ENCODE measurements around the gene WDR59. TPM values are rescaled to one million over a fixed set of nuclear protein-coding genes. Genes with fewer than 3 reads are reported as not detected.

WDR59 gene
- polyA plus RNA-seq, 1 donor (not counting 4 experiments of a cell fraction or from before 2014, with no cell fraction given), result 59.7 TPM

DNA sequence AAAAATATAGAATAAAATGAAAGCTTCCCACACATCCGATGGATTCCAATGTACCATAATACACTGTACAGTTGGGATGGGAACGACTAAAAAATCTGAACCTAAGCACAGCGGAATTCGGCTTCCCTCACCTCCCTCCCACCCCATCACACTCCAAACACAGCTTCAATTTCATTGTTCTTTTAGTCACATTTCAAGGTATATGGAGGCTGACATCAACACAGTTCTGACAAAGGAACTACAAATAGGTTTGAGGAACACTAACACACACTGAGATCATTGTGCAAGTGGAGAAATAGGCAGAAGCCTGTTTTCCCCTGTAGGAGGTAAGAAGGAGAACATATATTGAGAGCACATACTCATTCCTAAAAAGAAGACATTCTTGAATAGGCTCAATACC lies 85.1 kb downstream of the WDR59 start:
- dilution Hi-C loops (cut with MboI; ENCODE audit: extremely low pct_ligation_motif_present, low sequenced_read_pairs), result no loop called here
- Histone ChIP-seq H3K36me3 (ENCODE audit: control insufficient read depth in 2 of 2, extremely low read depth in 1 of 2, insufficient read depth in 2 of 2, low read length in 2 of 2) (peaks cover 6% of the 10 kb centered on the region in 2 experiments), H3K9ac (ENCODE audit: control insufficient read depth, extremely low read depth, insufficient read depth, low read length) (no peak overlapping the region), H3K9me3 (ENCODE audit: control insufficient read depth, low read depth, low read length) (no peaks in the 10 kb centered on the region), H3K27me3 (ENCODE audit: control insufficient read depth, extremely low read depth, insufficient read depth, low read length) (no peaks in the 10 kb centered on the region), H3K79me2 (ENCODE audit: control insufficient read depth, insufficient read depth, low read length) (no peaks in the 10 kb centered on the region), H2AFZ (ENCODE audit: control insufficient read depth, low read length) (no peak overlapping the region), H3K4me3 (ENCODE audit: control insufficient read depth in 2 of 3, extremely low read depth in 1 of 3, insufficient read depth in 2 of 3, low read depth in 1 of 3, low read length in 3 of 3) (no peak overlapping the region), H3K27ac (ENCODE audit: control insufficient read depth, insufficient read depth, low read length) (no peak overlapping the region), H3K9me1 (ENCODE audit: control insufficient read depth, extremely low read depth, insufficient read depth, low read length) (no peaks in the 10 kb centered on the region), H4K20me1 (ENCODE audit: control insufficient read depth, extremely low read depth, insufficient read depth, low read length) (no peaks in the 10 kb centered on the region), H3K4me1 (ENCODE audit: control insufficient read depth, extremely low read depth, insufficient read depth, low read length) (peaks cover 10% of the 10 kb centered on the region), H3K4me2 (ENCODE audit: control insufficient read depth, extremely low read depth, insufficient read depth, low read depth, low read length) (no peak overlapping the region)
- TF ChIP-seq CTCF (optimal IDR thresholded peaks at IDR 0.05 in 1 of 3, IDR thresholded peaks at IDR 0.05 in 1 of 3, conservative IDR thresholded peaks at IDR 0.05 in 1 of 3; ENCODE audit: extremely low read depth in 1 of 3, insufficient read depth in 2 of 3, low read length in 3 of 3) (no peak), EZH2 (IDR thresholded peaks at IDR 0.05; ENCODE audit: low read length) (no peak)
- DNase-seq (ENCODE audit: low read depth, low spot score), result no peak
- FAIRE-seq, result no peak

DNA sequence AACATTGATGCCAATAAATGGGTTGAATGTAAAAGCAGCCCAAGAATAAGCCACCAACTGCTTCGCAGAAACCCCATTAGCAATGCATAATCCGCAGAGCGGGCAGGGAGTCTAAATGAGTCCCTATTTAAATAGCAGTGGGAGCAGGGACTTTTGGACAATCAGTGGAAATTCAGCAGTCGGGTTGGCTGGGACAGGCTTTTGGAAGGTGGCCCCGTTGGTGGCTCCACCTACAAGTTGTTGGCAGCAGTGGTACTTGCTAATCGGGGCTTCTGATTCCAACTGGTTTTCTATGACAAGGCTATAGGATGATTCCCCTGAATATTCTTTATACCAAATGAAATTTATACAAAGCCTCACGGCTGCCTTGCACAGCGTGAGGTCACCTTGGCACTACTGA lies 86.3 kb downstream of the WDR59 start:
- H3K36me3 ChIP-seq (ENCODE audit: control insufficient read depth in 2 of 2, extremely low read depth in 1 of 2, insufficient read depth in 2 of 2, low read length in 2 of 2), result peaks cover 3 to 7% of the 10 kb centered on the region in 2 experiments
- no peak overlapping the region for H3K27ac ChIP-seq (ENCODE audit: control insufficient read depth, insufficient read depth, low read length)
- no peak overlapping the region for H3K9ac ChIP-seq (ENCODE audit: control insufficient read depth, extremely low read depth, insufficient read depth, low read length)
- DNase-seq (ENCODE audit: low read depth, low spot score) (no peak), FAIRE-seq (no peak)
- H3K4me3 ChIP-seq (ENCODE audit: control insufficient read depth in 2 of 3, extremely low read depth in 1 of 3, insufficient read depth in 2 of 3, low read depth in 1 of 3, low read length in 3 of 3), result no peak overlapping the region
- no peaks in the 10 kb centered on the region for H4K20me1 ChIP-seq (ENCODE audit: control insufficient read depth, extremely low read depth, insufficient read depth, low read length)
- H3K9me1 ChIP-seq (ENCODE audit: control insufficient read depth, extremely low read depth, insufficient read depth, low read length), result no peaks in the 10 kb centered on the region
- H3K79me2 ChIP-seq (ENCODE audit: control insufficient read depth, insufficient read depth, low read length), result no peaks in the 10 kb centered on the region
- H3K27me3 ChIP-seq (ENCODE audit: control insufficient read depth, extremely low read depth, insufficient read depth, low read length), result no peaks in the 10 kb centered on the region
- dilution Hi-C loops (cut with MboI; ENCODE audit: extremely low pct_ligation_motif_present, low sequenced_read_pairs), result no loop called here
- H2AFZ ChIP-seq (ENCODE audit: control insufficient read depth, low read length), result no peak overlapping the region
- peaks cover 10% of the 10 kb centered on the region for H3K4me1 ChIP-seq (ENCODE audit: control insufficient read depth, extremely low read depth, insufficient read depth, low read length)
- H3K4me2 ChIP-seq (ENCODE audit: control insufficient read depth, extremely low read depth, insufficient read depth, low read depth, low read length), result no peak overlapping the region
- TF ChIP-seq EZH2 (IDR thresholded peaks at IDR 0.05; ENCODE audit: low read length) (no peak), CTCF (optimal IDR thresholded peaks at IDR 0.05 in 1 of 3, IDR thresholded peaks at IDR 0.05 in 1 of 3, conservative IDR thresholded peaks at IDR 0.05 in 1 of 3; ENCODE audit: extremely low read depth in 1 of 3, insufficient read depth in 2 of 3, low read length in 3 of 3) (no peak)
- no peaks in the 10 kb centered on the region for H3K9me3 ChIP-seq (ENCODE audit: control insufficient read depth, low read depth, low read length)

All from keratinocyte (primary cell).